Kidney epithelial cell (primary cell): ENCODE data around the gene ATG9A. TPM values are rescaled to one million over a fixed set of nuclear protein-coding genes. Genes with fewer than 3 reads are reported as not detected.

Experiments
- DNase-seq: peaks from one replicate; pipeline ENCODE4 v3.0.0-alpha.2; 2010; ENCODE audit warnings: low read depth
- H3K27me3 ChIP-seq: 2 replicates; pipeline ENCODE4 v1.6.0; 2011; ENCODE audit warnings: low read length; ENCODE audit not compliant: control insufficient read depth, insufficient read depth
- H3K36me3 ChIP-seq: 2 replicates; pipeline ENCODE4 v1.5.1; 2011; ENCODE audit warnings: low read length; ENCODE audit not compliant: control insufficient read depth, insufficient read depth
- H3K4me3 ChIP-seq: 2 replicates; pipeline ENCODE4 v1.5.1; 2011; ENCODE audit warnings: low read depth, mild to moderate bottlenecking, control low read depth, low read length
- CTCF ChIP-seq: IDR thresholded peaks from 2 replicates; pipeline ENCODE4 v1.5.1; 2011; ENCODE audit warnings: mild to moderate bottlenecking, moderate library complexity, low read length, control low read depth, inconsistent platforms; ENCODE audit not compliant: insufficient read depth, poor library complexity, severe bottlenecking
- total RNA-seq: library from RNA; depleted of rRNA; stranded (reverse); fragments of >200 nt; gene quantifications from 2 replicates; pipeline ENCODE4 v1.2.3, GENCODE V29; 2015

The ATG9A gene
- 46.1 and 58.0 TPM in 2 replicates for total RNA-seq

- H3K4me3 ChIP-seq: peak within 1 kb of the TSS; percentile 71
- DNase-seq: peak; percentile 94
- no peaks in the 10 kb centered on the region for H3K27me3 ChIP-seq
- no peak for TF ChIP-seq CTCF
- peaks cover 1% of the 10 kb centered on the region for H3K36me3 ChIP-seq
Measured at GRCh38 chr2:219229305-219230058, at the start of gene ATG9A, which contains the start of gene ANKZF1. ATG9A (minus strand) TSS chr2:219229636; CDS start chr2:219228024, 1,612 bp downstream. ANKZF1 (plus strand) TSS chr2:219229806; CDS start chr2:219230258, 452 bp downstream.

GRCh38 chr2:219278655-219279150, 49.3 kb upstream of the ATG9A start:
- H3K4me3 ChIP-seq: no peak overlapping the region
- H3K36me3 ChIP-seq: no peaks in the 10 kb centered on the region
- no peak for DNase-seq
- no peak for TF ChIP-seq CTCF
- H3K27me3 ChIP-seq: no peaks in the 10 kb centered on the region

GRCh38 chr2:219277703-219278654, 48.5 kb upstream of the ATG9A start:
- H3K4me3 ChIP-seq: no peak overlapping the region
- no peak for DNase-seq
- peak; percentile 95 for TF ChIP-seq CTCF

GRCh38 chr2:219274361-219274921, 45.0 kb upstream of the ATG9A start:
- H3K4me3 ChIP-seq: no peak overlapping the region
- no peaks in the 10 kb centered on the region for H3K36me3 ChIP-seq
- H3K27me3 ChIP-seq: no peaks in the 10 kb centered on the region
- no peak for TF ChIP-seq CTCF
- DNase-seq: peak; percentile 86

More at GRCh38 chr2:219277703-219278654, 48.5 kb upstream of the ATG9A start:
- H3K27me3 ChIP-seq: no peaks in the 10 kb centered on the region
- no peaks in the 10 kb centered on the region for H3K36me3 ChIP-seq

- Histone ChIP-seq H3K36me3 (no peaks in the 10 kb centered on the region), H3K27me3 (no peaks in the 10 kb centered on the region), H3K4me3 (no peak overlapping the region)
- TF ChIP-seq CTCF: no peak
- peak; percentile 70 for DNase-seq
Measured at GRCh38 chr2:219273937-219274336, 44.5 kb upstream of the ATG9A start.
